GM12873 (cell line): ENCODE results near the gene TMEM143.

Experiments used
- TF ChIP-seq, protein P1 (sequence below): IDR thresholded peaks from 2 replicates; pipeline ENCODE4 v1.5.1; 2012; ENCODE audit warnings: low read depth, mild to moderate bottlenecking, moderate library complexity, low read length, control low read depth; ENCODE audit not compliant: insufficient read depth; ENCODE audit errors: missing control alignments

The TMEM143 gene

DNA sequence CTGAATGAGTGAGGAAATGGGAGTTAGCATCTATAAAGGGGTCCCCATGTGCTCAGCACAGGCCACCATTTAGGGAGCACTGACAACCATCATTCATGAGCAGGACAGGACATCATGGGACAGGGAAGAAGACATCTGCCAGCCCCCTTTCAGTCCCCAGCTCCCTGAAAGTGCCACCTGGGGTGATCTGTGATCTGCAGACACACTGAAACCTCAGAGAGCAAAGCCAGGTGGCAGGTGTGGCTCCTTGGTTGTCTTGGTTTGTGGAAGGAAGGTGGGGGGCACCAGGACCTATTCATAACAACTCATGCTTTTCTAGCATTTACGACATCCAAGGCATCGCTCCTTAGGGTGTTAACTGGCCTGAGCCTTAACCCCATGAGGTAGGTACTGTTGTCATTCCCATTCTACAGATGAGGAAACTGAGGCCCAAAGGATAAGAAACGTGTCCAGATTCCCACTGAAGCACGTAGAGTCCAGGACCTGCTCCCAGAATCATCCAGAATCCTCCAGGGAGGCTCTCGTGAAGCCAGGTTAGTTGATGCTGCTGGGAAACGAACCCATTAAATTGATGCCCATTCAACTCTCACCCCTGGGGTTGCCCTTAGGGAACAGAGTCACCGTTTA, 21.8 kb upstream of the TMEM143 start:
- TF ChIP-seq, protein P1, sequence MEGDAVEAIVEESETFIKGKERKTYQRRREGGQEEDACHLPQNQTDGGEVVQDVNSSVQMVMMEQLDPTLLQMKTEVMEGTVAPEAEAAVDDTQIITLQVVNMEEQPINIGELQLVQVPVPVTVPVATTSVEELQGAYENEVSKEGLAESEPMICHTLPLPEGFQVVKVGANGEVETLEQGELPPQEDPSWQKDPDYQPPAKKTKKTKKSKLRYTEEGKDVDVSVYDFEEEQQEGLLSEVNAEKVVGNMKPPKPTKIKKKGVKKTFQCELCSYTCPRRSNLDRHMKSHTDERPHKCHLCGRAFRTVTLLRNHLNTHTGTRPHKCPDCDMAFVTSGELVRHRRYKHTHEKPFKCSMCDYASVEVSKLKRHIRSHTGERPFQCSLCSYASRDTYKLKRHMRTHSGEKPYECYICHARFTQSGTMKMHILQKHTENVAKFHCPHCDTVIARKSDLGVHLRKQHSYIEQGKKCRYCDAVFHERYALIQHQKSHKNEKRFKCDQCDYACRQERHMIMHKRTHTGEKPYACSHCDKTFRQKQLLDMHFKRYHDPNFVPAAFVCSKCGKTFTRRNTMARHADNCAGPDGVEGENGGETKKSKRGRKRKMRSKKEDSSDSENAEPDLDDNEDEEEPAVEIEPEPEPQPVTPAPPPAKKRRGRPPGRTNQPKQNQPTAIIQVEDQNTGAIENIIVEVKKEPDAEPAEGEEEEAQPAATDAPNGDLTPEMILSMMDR, result no peak

DNA sequence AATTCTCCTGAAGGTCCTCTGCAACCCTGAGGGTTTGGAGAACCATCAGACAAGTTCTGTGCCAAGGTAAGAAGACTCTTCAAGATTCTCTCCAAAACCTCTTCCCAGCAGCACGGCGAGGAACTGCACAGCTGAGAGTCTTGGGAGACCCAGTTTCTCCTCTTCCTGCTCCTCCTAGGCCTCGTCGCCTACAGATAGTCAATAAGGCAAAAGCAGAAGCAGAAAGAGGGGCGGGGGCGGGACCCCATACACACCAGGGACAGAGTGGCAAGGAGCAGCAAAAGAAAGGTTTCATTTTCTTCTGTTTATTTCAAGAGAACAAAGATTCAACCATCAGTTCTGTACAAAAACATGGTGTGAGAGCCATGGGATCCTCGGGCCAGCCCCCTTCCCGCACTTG, 18.5 kb upstream of the TMEM143 start:
- TF ChIP-seq, protein P1, result no peak

DNA sequence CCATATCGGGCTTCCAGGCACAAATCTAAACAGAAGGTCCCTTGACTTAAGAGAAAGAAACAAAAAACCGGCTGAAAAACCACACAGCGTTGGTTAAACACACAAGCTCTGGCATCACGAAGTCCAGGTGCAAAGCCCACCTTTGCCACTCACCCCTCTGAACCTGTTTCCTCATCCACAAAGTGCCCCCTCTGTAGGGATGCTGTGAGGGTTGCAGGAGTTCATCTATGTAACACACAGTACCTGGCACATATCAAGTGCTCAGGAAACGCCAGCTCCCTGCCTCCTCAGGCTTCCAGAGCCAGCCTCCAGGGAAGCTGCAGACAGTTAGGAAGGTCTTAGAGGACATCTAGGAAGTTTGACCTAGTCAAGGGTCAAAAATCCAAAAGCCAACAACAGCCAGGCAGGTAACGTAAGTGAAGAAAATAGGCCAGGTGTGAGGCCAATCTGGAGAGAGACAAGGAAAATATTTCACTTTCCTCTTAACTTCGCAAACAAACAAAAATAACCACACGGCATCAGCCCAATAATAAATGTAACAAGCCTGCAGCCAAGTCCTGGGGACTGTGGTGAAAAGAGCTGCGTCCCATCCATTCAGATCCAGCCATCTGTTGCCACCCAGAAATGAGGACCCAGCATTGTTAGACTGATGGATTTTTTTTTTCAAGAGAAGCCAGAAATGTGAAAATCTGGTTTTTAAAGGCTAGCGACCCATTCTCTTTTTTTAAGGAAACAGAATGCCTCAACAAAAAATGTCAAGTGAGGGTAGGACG, 17.6 kb upstream of the TMEM143 start:
- TF ChIP-seq, protein P1, result no peak

DNA sequence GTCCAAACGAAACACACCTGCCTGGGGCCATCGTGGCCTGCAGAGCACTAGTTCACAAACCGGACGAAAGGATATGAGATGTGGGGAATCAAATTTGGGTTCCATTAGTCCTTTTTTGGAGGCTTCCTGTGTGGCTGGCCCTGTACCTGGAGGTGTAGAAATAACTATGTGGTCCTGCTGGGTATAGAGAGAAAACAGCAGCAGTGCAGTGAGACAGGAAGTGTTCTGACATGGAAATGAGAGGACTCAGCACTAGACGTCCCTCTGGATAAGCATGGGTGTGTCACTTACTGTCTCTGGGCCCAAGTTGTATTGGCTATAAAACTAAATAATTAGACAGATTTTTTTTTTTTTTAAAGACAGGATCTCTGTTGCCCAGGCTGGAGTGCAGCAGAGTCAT, 15.3 kb upstream of the TMEM143 start:
- TF ChIP-seq, protein P1, result no peak

DNA sequence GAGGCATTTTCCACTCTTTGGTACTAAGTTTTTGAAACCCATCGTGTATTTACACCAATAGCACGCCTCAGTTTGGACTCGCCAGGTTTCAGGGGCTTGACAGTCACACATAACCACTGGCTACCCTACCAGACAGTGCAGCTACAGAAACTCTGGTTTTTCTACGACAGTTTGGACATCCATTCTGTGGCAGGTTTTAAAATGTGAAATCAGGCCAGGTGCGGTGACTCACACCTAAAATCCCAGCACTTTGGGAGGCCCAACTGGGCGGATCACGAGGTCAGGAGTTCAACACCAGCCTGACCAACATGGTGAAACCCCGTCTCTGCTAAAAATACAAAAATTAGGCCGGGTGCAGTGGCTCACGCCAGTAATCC, 14.4 kb upstream of the TMEM143 start:
- TF ChIP-seq, protein P1, result no peak

DNA sequence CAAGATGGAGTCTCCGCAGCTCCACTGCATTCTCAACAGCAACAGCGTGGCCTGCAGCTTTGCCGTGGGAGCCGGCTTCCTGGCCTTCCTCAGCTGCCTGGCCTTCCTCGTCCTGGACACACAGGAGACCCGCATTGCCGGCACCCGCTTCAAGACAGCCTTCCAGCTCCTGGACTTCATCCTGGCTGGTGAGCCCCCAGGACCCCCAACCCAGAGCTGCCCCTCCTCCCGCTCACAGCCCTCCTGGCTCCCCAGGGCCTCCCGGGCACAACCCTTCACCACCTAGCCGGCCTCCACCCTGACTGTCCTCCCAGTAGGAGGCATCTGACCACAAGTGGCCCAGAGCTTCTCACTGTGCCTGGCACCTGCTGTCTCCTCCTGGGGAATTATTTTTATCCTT, 9.8 kb upstream of the TMEM143 start:
- TF ChIP-seq, protein P1, result no peak

DNA sequence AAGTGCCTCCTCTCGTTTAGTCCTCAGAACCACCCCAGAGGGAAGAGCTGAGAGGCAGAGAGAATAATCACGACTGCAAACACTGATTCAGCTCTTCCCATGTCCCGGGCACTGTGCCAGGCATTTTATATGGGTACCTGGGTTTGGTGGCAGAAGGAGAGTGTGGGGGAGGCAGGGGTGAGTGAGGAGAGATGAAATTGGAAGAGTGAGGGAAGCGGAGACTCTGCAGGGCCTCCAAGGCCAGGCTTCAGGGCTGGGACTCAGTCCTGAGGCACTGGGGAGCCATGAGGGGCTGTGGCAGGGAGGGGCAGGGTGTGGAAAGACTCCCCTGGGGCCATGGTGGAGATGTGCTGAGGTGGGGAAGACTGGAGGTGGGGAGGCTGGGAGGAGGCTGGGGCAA, 9.2 kb upstream of the TMEM143 start:
- TF ChIP-seq, protein P1, result no peak
